Endothelial cell of umbilical vein (primary cell): Measurements from ENCODE around the gene ATP9B.

Experiments
- CTCF ChIP-seq, 2 donors: IDR thresholded peaks; 1 replicate in 1 of 2; 2 replicates in 1 of 2; pipeline ENCODE4 v1.5.1; 2011; ENCODE audit warnings: low read length in 2 of 2, mild to moderate bottlenecking in 2 of 2, moderate library complexity in 2 of 2, control low read depth in 1 of 2, inconsistent platforms in 1 of 2, low read depth in 1 of 2; ENCODE audit not compliant: insufficient read depth in 1 of 2; ENCODE audit errors: extremely low read depth in 1 of 2
- EZH2 ChIP-seq: IDR thresholded peaks from 2 replicates; pipeline ENCODE4 v1.6.1; 2012; ENCODE audit warnings: borderline replicate concordance, low read depth, mild to moderate bottlenecking, moderate library complexity, low read length, inconsistent platforms; ENCODE audit not compliant: severe bottlenecking
- MAX ChIP-seq: IDR thresholded peaks from 2 replicates; pipeline ENCODE4 v1.6.1; 2011; ENCODE audit not compliant: insufficient read depth, insufficient read length
- POLR2A ChIP-seq: IDR thresholded peaks from 2 replicates; pipeline ENCODE4 v1.6.1; 2012; ENCODE audit warnings: low read depth, mild to moderate bottlenecking, control low read depth, low read length
- POLR2AphosphoS5 ChIP-seq: IDR thresholded peaks from 2 replicates; pipeline ENCODE4 v1.6.1; 2012; ENCODE audit warnings: low read depth, mild to moderate bottlenecking, control low read depth, low read length, moderate library complexity; ENCODE audit not compliant: insufficient read depth

GRCh38 chr18:79424880-79425568 lies 355.8 kb downstream of the ATP9B start:
- no peak for TF ChIP-seq POLR2A
- no peak for TF ChIP-seq CTCF (IDR thresholded peaks at IDR 0.05; ENCODE audit: extremely low read depth in 1 of 2, insufficient read depth in 1 of 2, low read depth in 1 of 2, low read length in 2 of 2)
- TF ChIP-seq POLR2AphosphoS5, result no peak
- TF ChIP-seq MAX, result no peak
- no peak for TF ChIP-seq EZH2
